Superior temporal gyrus (tissue), 1 donor: Measurements from ENCODE around the gene PFN4.
A peak's percentile ranks its signal among the peaks of the same experiment; 100 is the strongest.
"Not testable (repeated sequence)": the region's sequence is repeated elsewhere in the genome, so short reads cannot be mapped to it uniquely, and the experiment has no call there.

ENCODE experiments used
- DNase-seq: peaks from one replicate; pipeline ENCODE4 v3.0.0-alpha.2; 2016; ENCODE audit errors: extremely low spot score

The PFN4 gene

GRCh38 chr2:24123195-24123921 is at the start of gene PFN4, which contains the start of gene FAM228B:
TSS of gene PFN4 (minus strand) at chr2:24123334. CDS start at chr2:24122535, 799 bp downstream.
TSS of gene FAM228B (plus strand) at chr2:24123469. CDS start at chr2:24124362, 893 bp downstream.
- DNase-seq: peak; percentile 82

- DNase-seq: no peak
Measured at GRCh38 chr2:24169023-24169422, 45.9 kb upstream of the PFN4 start.

- DNase-seq: no peak
Measured at GRCh38 chr2:24164416-24164973, 41.4 kb upstream of the PFN4 start.

- no peak for DNase-seq
Measured at GRCh38 chr2:24163601-24164000, 40.5 kb upstream of the PFN4 start.

- DNase-seq: no peak
Measured at GRCh38 chr2:24163186-24163585, 40.1 kb upstream of the PFN4 start.

GRCh38 chr2:24162494-24162893 is 39.4 kb upstream of the PFN4 start:
- no peak for DNase-seq

GRCh38 chr2:24160761-24161160 is 37.6 kb upstream of the PFN4 start:
- DNase-seq: no peak

GRCh38 chr2:24159708-24160107 is 36.6 kb upstream of the PFN4 start:
- DNase-seq: no peak

GRCh38 chr2:24158131-24158530 is 35.0 kb upstream of the PFN4 start:
- DNase-seq: no peak

- no peak for DNase-seq
Measured at GRCh38 chr2:24153478-24153877, 30.3 kb upstream of the PFN4 start.

GRCh38 chr2:24152413-24153197 is 29.5 kb upstream of the PFN4 start:
- DNase-seq: no peak

- DNase-seq: no peak
Measured at GRCh38 chr2:24147364-24147763, 24.2 kb upstream of the PFN4 start.

- not testable (repeated sequence) for DNase-seq
Measured at GRCh38 chr2:24140305-24140704, 17.2 kb upstream of the PFN4 start.

- no peak for DNase-seq
Measured at GRCh38 chr2:24132543-24132942, 9.4 kb upstream of the PFN4 start.

GRCh38 chr2:24125956-24126355 is 2.8 kb upstream of the PFN4 start:
- DNase-seq: no peak

GRCh38 chr2:24123922-24124580 is 917 bp upstream of the PFN4 start:
- peak; percentile 62 for DNase-seq

GRCh38 chr2:24122366-24123194 is 554 bp downstream of the PFN4 start:
- peak; percentile 60 for DNase-seq

GRCh38 chr2:24121469-24121868 is 1.7 kb downstream of the PFN4 start:
- no peak for DNase-seq

- no peak for DNase-seq
Measured at GRCh38 chr2:24121066-24121465, 2.1 kb downstream of the PFN4 start.

GRCh38 chr2:24117902-24118301 is 5.2 kb downstream of the PFN4 start:
- no peak for DNase-seq

- DNase-seq: no peak
Measured at GRCh38 chr2:24115057-24115456, 8.1 kb downstream of the PFN4 start.
